KG1 (cell line): Measurements from ENCODE around the gene DDAH1.
"Not testable (repeated sequence)": the region's sequence is repeated elsewhere in the genome, so short reads cannot be mapped to it uniquely, and the experiment has no call there.

Experiments
- DNase-seq: peaks from one replicate; lab custom pipeline; 2025; lab: John Stamatoyannopoulos, UW

The DDAH1 gene

DNA sequence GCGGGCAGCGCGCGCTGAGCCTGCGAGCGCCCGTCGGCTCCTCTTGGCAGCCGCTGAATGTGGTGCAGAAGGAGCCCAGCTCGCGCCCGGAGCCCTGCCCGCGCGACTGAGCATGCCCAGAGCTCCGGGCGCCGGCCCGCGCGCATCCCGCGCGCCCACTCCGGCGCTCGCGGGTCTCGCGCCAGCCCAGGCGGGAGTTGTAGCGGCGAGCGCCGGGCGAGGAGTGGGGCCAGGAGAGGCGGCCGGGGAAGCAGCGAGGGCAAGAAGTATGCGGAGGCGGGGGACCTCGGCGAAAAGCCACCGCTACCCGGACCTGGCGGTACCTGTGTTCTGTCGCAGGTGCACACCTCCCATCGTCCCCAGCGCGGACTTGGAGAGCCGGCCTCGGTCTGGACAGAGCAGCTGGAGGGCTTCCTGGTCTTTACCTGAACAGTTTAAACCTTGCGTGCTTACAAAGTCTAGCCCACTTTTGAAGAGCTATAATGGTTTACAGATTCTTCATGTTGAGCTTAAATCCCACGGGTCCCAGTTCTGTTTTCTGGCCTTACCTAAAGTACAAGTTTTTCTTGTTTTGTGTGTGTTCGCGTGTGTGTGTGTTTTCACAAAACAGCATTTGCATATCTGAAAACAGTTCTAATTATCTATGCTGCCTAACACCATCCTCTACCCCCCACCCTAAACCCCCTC, at the start of gene DDAH1:
DDAH1 (minus strand) TSS at position 61 of the 687 bp plus-strand sequence. CDS start 114 bp downstream, outside the sequence.
- DNase-seq, result no peak

GRCh38 chr1:85513998-85514397, 49.0 kb upstream of the DDAH1 start:
- DNase-seq, result not testable (repeated sequence)

GRCh38 chr1:85504417-85504816, 39.5 kb upstream of the DDAH1 start:
- DNase-seq, result no peak

DNA sequence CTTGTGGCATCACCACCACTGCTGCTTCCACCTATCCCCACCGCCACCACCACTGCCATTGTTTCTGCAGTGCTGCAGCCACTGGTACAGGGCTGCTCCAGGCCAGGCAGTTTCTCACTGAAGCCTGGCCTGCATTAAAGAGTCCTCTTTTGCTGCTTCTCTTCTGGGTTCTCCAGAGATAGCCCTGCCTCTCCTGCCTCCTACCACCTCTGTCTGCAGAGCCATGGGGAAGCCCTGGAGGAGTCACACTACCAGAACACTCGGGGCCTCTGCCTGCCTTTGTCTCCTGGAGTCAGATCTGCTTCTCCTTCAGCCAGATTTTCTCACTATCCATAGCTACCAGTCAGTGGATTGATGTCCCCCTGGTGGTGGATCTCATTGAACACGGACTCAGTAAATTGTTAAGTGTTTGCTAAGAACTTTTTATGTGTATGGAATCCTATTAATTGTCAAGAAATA, 37.7 kb upstream of the DDAH1 start:
- DNase-seq, result peak; percentile 7

DNA sequence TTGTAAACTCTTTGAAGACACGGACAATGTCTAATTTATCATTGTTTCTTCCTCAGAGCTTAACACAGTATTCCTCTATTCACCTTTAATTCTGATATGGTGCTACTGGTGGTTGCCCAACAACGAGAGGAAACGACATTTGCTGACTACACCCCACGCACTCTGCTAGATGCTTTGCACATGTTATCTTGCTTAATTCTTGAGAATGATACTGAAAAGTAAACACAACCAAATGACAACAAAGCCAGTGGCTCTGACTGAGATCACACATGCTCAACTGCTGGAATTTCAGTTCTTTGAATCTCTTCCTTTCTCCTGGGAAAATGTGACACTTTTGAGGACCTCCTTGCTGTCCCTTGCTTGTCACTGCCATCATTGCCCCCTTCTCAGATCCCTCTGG, 37.2 kb upstream of the DDAH1 start:
- no peak for DNase-seq

- no peak for DNase-seq
Observed at GRCh38 chr1:85501355-85501898, 36.5 kb upstream of the DDAH1 start.

- DNase-seq, result no peak
Observed at GRCh38 chr1:85496941-85497582, 32.1 kb upstream of the DDAH1 start.

- no peak for DNase-seq
Observed at GRCh38 chr1:85495556-85495955, 30.6 kb upstream of the DDAH1 start.

DNA sequence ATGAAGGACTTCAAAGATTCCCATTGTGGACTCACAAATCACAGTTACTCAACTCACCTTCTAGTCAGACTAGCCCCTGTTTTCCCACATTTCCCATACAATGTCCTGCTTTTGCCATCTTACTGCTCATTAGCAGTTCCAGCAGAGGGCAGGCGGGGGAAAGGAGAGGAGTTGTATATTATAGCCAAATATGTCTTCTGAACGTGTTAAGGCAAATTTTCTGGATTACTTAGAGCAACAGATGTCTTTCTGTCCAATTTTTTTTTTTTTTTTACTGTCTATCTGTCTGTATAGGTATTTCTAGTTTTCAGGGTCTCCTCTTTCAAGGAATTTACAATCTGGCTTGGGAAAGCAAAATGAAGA, 29.9 kb upstream of the DDAH1 start:
- DNase-seq, result no peak

- no peak for DNase-seq
Observed at GRCh38 chr1:85494074-85494903, 29.3 kb upstream of the DDAH1 start.

DNA sequence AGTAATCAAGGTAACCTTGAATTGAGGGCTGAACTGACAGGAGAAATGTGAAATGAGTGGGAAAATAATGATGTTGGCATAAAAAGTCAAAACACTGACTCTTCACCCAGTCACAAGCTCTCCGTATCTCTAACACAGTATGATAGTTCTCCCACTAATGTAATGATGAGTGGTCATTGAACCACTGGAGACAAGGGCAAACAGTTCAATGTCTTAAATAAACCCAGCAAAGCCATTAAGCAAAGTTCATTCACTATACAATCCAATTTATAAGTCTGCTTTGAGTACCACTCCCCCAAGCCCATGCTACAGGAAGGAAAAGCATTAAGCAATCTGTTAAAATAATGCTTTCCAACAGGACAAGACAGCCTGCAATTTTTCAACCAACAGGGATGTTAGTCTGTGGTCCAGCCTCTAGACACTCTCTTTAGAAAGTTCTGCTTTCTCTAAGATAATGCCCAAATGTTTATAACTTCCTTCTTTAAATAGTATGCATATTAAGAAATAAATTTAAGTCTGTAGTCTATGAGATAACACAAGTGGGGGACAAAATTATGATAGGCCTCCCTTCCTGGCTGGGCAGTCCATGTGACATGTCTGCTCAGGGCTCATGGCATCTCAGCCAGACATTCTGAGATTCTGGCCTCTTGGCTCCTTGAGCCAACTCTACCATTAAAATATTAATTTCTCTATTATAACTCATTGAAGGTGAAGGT, 25.5 kb upstream of the DDAH1 start:
- no peak for DNase-seq

DNA sequence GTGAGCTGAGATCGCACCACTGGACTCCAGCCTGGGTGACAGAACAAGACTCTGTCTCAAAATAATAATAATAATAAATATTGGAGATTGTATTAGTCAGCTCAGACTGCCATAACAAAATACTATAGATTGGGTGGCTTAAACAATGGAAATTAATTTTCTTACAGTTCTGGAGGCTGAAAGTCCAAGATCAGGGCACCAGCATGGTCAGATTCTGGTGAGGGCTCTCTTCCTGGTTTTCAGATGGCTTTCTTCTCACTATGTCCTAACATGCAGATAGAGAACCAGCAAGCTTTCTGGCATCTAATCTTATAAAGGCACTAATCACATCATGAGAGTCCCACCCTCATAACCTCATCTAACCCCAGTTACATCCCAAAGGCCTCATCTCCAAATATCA, 23.2 kb upstream of the DDAH1 start:
- no peak for DNase-seq

- DNase-seq, result no peak
Observed at GRCh38 chr1:85485516-85485915, 20.6 kb upstream of the DDAH1 start.

DNA sequence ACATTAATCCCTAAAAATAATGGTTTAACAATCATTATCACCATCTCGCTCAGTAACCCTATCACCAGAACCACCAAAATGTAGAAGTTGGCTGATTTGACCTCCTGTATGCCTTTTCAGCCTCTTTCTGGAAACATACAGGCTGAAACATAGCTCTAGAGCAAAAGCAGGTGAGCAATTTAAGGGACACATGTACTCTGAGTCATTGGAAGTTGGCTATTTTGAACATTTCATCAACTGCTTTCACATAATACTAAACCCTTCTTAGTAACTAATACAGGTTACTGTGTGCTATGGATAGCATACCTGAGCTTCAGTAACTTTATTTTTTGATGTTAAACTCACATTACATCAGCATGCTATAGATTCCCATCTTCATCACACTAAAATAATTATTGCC, 19.8 kb upstream of the DDAH1 start:
- no peak for DNase-seq

DNA sequence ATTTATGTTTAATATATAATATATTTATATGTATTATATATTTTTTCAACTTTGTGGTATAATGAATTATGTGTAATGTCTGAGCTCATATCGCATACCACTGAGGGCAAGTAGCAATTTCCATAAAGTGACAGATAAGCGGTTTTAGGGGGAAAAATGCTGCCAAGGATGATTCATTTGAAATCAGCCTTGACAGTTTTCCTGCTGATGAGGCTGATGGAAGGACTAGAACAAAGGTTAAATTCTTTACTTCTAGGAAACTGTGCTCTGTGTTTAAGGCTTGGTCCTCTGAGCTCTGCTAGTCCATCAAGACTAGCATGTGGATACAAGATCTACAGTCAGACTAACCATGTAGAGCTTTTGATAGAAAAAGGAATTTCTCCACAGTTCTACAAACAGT, 19.3 kb upstream of the DDAH1 start:
- no peak for DNase-seq

DNA sequence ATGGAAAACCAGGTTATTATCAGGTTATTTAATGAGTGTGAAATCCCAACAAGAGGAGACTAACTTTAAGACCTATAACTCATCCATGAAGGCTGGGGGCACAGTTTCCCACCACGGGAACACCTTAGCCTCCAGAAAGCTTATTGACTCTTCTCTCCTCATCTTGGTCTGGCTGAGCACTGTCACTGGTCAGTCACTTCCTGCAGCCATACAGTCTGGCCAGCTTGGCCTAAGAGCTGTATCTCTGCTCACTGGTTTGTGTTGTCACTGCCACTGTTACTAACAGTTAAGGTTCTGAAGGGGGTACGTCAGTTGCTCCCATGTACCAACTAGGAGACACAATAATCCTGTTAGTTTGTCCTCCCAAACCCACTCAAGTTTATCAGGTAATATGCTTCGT, 16.7 kb upstream of the DDAH1 start:
- no peak for DNase-seq

GRCh38 chr1:85480566-85480965, 15.6 kb upstream of the DDAH1 start:
- no peak for DNase-seq

GRCh38 chr1:85479491-85479890, 14.5 kb upstream of the DDAH1 start:
- DNase-seq, result no peak

- no peak for DNase-seq
Observed at GRCh38 chr1:85478366-85478765, 13.4 kb upstream of the DDAH1 start.

DNA sequence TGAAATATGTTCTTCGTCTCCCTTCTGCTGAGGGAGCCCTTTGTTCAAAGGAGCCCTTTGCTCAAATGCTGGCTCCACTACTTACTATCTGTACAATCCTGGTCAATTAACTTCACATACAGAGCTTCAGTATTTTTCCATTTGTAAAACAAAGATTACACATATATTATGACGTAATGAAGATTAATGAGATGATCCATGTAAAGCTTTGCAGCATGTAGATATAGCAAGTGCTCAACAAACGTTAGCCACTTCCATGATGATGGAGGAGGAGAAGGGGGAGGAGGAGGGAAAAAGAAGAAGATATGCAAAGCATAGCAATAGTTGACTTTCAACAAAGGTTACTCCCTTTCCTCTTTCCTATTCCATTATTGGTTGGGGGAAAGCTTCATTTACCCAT, 10.1 kb upstream of the DDAH1 start:
- no peak for DNase-seq

- no peak for DNase-seq
Observed at GRCh38 chr1:85473390-85473789, 8.4 kb upstream of the DDAH1 start.

DNA sequence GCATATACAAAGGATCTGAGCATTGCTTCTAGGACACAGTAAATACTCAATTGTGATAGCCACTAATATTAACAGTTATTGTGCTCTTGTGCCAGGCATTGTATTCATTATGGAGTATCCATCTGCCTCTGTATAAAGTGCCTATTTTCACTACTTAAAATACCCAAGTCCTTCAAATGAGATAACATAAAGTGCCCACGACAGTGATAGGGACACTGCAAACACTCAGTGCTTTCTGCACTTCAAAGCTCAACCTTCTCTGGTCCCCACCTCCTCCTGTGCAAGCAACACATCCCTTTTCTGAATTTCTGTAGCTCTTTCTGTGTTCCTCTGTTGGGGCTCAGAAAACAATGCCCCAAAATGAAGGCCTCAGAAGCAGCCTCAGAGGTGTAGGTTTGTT, 6.6 kb upstream of the DDAH1 start:
- no peak for DNase-seq
